ENCODE results near the gene CHD1L.

- TF ChIP-seq CTCF (IDR thresholded peaks at IDR 0.05; ENCODE audit: low read depth, low read length, poor library complexity, severe bottlenecking) (no peak), EZH2phosphoT487 (IDR thresholded peaks at IDR 0.05; ENCODE audit: borderline replicate concordance, low read length) (no peak)
These were observed 33.9 kb upstream of the CHD1L start for GRCh38 chr1:147208619-147209018.

Data from DOHH2 (cell line).